ENCODE data around the gene PADI3. TPM values are rescaled to one million over a fixed set of nuclear protein-coding genes. Genes with fewer than 3 reads are reported as not detected.

PADI3 gene
- polyA plus RNA-seq, result 4.2 to 6.1 TPM (median 5.2 TPM) in 3 replicates
- polyA plus RNA-seq (2011; ENCODE audit: low read depth), result 0.30 TPM
- polyA plus RNA-seq (2011; cell fraction: cytosol; rRNA removed), result 2.7 and 3.6 TPM in 2 replicates
- polyA plus RNA-seq (2011; cell fraction: nucleus; rRNA removed), result 5.7 and 7.7 TPM in 2 replicates
- polyA plus RNA-seq (2012; ENCODE audit: low replicate concordance), result 0.72 and 5.7 TPM in 2 replicates
- 7.2 to 13.8 TPM (median 9.6 TPM) in 3 replicates for polyA minus RNA-seq
- polyA minus RNA-seq (2011; cell fraction: cytosol; rRNA and poly(A)+ RNA removed), result 5.4 TPM
- polyA minus RNA-seq (2011; cell fraction: nucleus; rRNA and poly(A)+ RNA removed), result 3.7 and 5.0 TPM in 2 replicates

- H3K4me3 ChIP-seq (ENCODE audit: control insufficient read depth in 2 of 3, extremely low read depth in 1 of 3, insufficient read depth in 2 of 3, low read depth in 1 of 3, low read length in 3 of 3), result no peak within 1 kb of the TSS
- dilution Hi-C loops (cut with MboI; ENCODE audit: extremely low pct_ligation_motif_present, low sequenced_read_pairs), result no loop called here
- peaks cover 56% of the 10 kb centered on the region for H3K4me1 ChIP-seq (ENCODE audit: control insufficient read depth, extremely low read depth, insufficient read depth, low read length)
- no peak within 1 kb of the TSS for H3K4me2 ChIP-seq (ENCODE audit: control insufficient read depth, extremely low read depth, insufficient read depth, low read depth, low read length)
- H3K27ac ChIP-seq (ENCODE audit: control insufficient read depth, insufficient read depth, low read length), result no peak within 1 kb of the TSS
- no peaks in the 10 kb centered on the region for H4K20me1 ChIP-seq (ENCODE audit: control insufficient read depth, extremely low read depth, insufficient read depth, low read length)
- H3K9me1 ChIP-seq (ENCODE audit: control insufficient read depth, extremely low read depth, insufficient read depth, low read length), result no peaks in the 10 kb centered on the region
- no peaks in the 10 kb centered on the region for H3K79me2 ChIP-seq (ENCODE audit: control insufficient read depth, insufficient read depth, low read length)
- no peak within 1 kb of the TSS for H2AFZ ChIP-seq (ENCODE audit: control insufficient read depth, low read length)
- no peaks in the 10 kb centered on the region for H3K36me3 ChIP-seq (ENCODE audit: control insufficient read depth in 2 of 2, extremely low read depth in 1 of 2, insufficient read depth in 2 of 2, low read length in 2 of 2)
- H3K27me3 ChIP-seq (ENCODE audit: control insufficient read depth, extremely low read depth, insufficient read depth, low read length), result no peaks in the 10 kb centered on the region
- H3K9me3 ChIP-seq (ENCODE audit: control insufficient read depth, low read depth, low read length), result no peaks in the 10 kb centered on the region
- H3K9ac ChIP-seq (ENCODE audit: control insufficient read depth, extremely low read depth, insufficient read depth, low read length), result no peak within 1 kb of the TSS
- TF ChIP-seq EZH2 (IDR thresholded peaks at IDR 0.05; ENCODE audit: low read length), result no peak
- no peak for TF ChIP-seq CTCF (optimal IDR thresholded peaks at IDR 0.05 in 1 of 3, IDR thresholded peaks at IDR 0.05 in 1 of 3, conservative IDR thresholded peaks at IDR 0.05 in 1 of 3; ENCODE audit: extremely low read depth in 1 of 3, insufficient read depth in 2 of 3, low read length in 3 of 3)
- DNase-seq (ENCODE audit: low read depth, low spot score) (no peak), FAIRE-seq (no peak)
Measured at GRCh38 chr1:17248781-17249180, at the start of gene PADI3. PADI3 (plus strand) TSS chr1:17249098; CDS start chr1:17249138, 40 bp downstream.

- Histone ChIP-seq H3K79me2 (ENCODE audit: control insufficient read depth, insufficient read depth, low read length) (no peaks in the 10 kb centered on the region), H3K4me3 (ENCODE audit: control insufficient read depth in 2 of 3, extremely low read depth in 1 of 3, insufficient read depth in 2 of 3, low read depth in 1 of 3, low read length in 3 of 3) (no peak overlapping the region), H3K36me3 (ENCODE audit: control insufficient read depth in 2 of 2, extremely low read depth in 1 of 2, insufficient read depth in 2 of 2, low read length in 2 of 2) (no peaks in the 10 kb centered on the region), H3K4me1 (ENCODE audit: control insufficient read depth, extremely low read depth, insufficient read depth, low read length) (peaks cover 21% of the 10 kb centered on the region), H3K27ac (ENCODE audit: control insufficient read depth, insufficient read depth, low read length) (no peak overlapping the region), H3K9me3 (ENCODE audit: control insufficient read depth, low read depth, low read length) (no peaks in the 10 kb centered on the region), H2AFZ (ENCODE audit: control insufficient read depth, low read length) (no peak overlapping the region), H3K9ac (ENCODE audit: control insufficient read depth, extremely low read depth, insufficient read depth, low read length) (no peak overlapping the region), H4K20me1 (ENCODE audit: control insufficient read depth, extremely low read depth, insufficient read depth, low read length) (no peaks in the 10 kb centered on the region), H3K4me2 (ENCODE audit: control insufficient read depth, extremely low read depth, insufficient read depth, low read depth, low read length) (no peak overlapping the region), H3K9me1 (ENCODE audit: control insufficient read depth, extremely low read depth, insufficient read depth, low read length) (no peaks in the 10 kb centered on the region), H3K27me3 (ENCODE audit: control insufficient read depth, extremely low read depth, insufficient read depth, low read length) (no peaks in the 10 kb centered on the region)
- no peak for DNase-seq (ENCODE audit: low read depth, low spot score)
- FAIRE-seq, result no peak
- TF ChIP-seq EZH2 (IDR thresholded peaks at IDR 0.05; ENCODE audit: low read length) (no peak), CTCF (optimal IDR thresholded peaks at IDR 0.05 in 1 of 3, IDR thresholded peaks at IDR 0.05 in 1 of 3, conservative IDR thresholded peaks at IDR 0.05 in 1 of 3; ENCODE audit: extremely low read depth in 1 of 3, insufficient read depth in 2 of 3, low read length in 3 of 3) (no peak)
- dilution Hi-C loops (cut with MboI; ENCODE audit: extremely low pct_ligation_motif_present, low sequenced_read_pairs), result no loop called here
Measured at GRCh38 chr1:17199267-17200044, 49.4 kb upstream of the PADI3 start.
